GM19035 (cell line): Measurements from ENCODE around the gene RTKN2.
"Not testable (repeated sequence)": the region's sequence is repeated elsewhere in the genome, so short reads cannot be mapped to it uniquely, and the experiment has no call there.

Source experiments
- ATAC-seq: cut with Tn5 transposase; IDR thresholded peaks from one replicate; pipeline ENCODE4 v1.9.1; 2021; ENCODE audit not compliant: unreplicated experiment

RTKN2 gene, protein sequence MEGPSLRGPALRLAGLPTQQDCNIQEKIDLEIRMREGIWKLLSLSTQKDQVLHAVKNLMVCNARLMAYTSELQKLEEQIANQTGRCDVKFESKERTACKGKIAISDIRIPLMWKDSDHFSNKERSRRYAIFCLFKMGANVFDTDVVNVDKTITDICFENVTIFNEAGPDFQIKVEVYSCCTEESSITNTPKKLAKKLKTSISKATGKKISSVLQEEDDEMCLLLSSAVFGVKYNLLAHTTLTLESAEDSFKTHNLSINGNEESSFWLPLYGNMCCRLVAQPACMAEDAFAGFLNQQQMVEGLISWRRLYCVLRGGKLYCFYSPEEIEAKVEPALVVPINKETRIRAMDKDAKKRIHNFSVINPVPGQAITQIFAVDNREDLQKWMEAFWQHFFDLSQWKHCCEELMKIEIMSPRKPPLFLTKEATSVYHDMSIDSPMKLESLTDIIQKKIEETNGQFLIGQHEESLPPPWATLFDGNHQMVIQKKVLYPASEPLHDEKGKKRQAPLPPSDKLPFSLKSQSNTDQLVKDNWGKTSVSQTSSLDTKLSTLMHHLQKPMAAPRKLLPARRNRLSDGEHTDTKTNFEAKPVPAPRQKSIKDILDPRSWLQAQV

GRCh38 chr10:62268399-62269114 lies at the start of gene RTKN2:
TSS of gene RTKN2 (minus strand) at chr10:62268844. CDS start at chr10:62268610, 234 bp downstream.
- peak; percentile 75 for ATAC-seq

DNA sequence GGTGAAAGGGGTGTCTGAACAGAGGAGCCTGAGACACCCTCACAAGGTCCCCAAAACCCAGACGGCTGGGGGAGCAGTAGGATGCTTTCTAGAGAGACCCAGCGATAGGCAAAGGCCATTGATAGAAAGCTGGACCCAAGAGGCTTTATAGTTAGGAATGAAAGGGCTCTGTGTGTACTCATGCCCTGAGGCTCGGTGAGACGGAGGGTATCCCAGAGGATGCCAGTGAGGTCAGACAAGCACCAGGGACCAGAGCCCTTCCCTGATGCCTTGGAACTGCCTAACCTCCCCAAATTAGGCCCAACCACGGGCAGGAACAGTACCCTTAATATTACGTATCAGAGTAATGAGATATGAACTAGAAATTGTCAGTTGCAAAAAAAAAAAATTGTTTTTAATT lies 48.6 kb upstream of the RTKN2 start:
- ATAC-seq = no peak

DNA sequence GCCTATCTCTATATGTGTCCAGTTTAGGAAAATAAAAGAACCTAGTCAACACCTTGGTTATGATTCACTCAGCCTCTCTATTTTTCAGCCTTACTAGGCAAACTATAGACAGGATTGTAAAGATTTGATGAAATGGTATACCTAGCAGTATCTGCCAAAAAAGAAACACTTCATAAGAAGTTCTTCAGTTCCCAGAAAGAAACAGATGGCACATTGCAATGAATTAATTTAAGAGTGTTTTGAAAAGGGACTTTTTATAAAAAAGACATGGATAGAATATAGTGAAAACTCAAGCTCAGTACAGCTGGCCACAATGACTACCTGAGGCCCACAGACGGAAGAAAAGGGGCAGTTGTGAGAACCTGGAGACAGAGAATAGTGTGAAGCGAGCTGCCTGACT lies 40.6 kb upstream of the RTKN2 start:
- ATAC-seq = no peak

DNA sequence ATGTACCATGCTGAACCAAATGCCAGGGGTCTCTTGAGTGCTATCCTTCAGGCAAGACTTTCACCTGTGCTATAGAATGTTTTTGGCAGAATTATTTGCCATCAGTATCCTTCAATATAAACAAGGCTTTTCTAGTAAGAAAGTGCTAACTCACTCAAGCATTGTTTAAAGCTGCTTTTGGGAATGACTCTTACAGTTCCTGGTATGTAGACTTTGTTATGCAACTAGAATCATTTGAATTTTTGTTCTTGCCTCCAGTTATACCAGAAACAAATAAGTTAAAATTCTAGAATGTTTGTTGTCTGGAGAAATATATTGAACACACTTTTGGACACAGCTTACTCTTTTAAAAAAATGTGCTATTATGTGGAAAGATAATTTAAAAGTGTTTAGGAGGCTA lies 39.5 kb upstream of the RTKN2 start:
- ATAC-seq = no peak

DNA sequence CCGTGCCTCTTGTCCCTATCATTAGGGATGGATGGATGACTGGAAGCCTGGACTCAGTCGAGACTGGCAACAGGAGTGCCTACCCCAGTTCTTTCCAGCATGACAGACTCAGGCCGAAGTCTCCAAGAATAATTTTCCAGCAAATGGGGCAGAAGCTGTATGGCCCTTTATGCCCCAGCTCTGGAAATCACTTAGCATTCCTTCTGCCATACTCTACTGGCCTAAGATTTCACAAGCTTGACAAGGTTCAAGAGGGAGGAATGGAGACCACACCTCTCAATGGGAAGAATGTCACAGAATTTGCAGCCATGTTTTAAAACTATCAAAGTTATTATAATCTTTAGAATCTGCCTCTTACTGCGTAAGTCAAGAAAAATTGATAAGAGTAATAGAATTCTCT lies 39.0 kb upstream of the RTKN2 start:
- no peak for ATAC-seq

- no peak for ATAC-seq
Measured at GRCh38 chr10:62306663-62307062, 38.0 kb upstream of the RTKN2 start.

GRCh38 chr10:62305813-62306212 lies 37.2 kb upstream of the RTKN2 start:
- no peak for ATAC-seq

DNA sequence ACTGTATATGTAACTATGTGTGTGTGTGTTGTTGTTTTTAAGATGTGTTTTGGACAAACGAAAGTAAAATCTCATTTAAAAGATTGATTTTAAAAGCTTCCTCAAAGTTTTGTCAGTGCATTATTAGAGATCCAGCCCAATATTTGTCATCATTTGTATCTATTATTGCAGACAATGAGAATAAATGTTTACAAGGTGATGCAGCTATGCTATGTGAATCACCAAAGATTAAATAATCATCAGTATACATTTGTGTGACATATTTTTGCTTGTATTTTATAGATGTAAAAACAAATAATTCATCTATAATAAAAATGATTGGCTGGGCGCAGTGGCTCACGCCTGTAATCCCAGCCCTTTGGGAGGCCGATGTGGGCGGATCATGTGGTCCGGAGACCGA lies 35.3 kb upstream of the RTKN2 start:
- ATAC-seq = no peak

GRCh38 chr10:62302760-62303159 lies 34.1 kb upstream of the RTKN2 start:
- ATAC-seq = no peak

DNA sequence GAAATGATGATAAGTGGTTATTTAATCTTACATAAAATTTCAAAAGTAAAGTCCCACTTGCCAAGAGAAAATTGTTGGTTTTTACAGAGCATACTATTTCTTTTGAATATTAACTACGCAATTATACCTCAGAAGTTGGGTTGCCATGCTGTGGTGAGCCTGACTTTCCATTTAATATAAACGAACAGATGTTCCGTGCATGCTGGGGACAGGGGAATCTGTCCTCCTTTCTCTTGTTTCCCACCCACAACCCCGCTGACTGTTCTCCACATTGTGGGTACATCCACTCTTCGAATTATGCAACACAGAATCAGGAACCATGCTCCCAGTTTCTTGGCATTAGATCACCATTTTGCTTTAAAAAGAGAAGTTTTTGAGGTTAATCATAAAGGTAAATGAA lies 29.2 kb upstream of the RTKN2 start:
- ATAC-seq = no peak

DNA sequence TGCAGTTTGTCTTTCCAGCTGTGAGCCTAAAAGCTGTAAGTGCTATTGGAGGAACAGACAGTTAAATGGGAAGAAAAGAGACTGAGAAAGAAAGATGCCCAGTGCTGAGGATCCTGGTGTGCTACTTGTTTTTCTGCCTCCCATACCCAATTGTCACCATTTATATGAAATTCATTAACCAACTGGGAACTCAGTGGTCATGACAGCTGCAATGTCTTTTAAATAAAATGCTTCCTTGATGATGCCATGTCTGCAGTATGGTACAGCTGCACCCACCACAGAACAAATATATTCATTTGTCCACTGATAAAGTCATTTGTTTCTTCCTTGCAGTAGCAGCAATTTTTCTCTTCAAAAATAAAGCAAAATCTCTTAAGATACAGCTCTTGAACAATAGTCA lies 15.6 kb upstream of the RTKN2 start:
- no peak for ATAC-seq

DNA sequence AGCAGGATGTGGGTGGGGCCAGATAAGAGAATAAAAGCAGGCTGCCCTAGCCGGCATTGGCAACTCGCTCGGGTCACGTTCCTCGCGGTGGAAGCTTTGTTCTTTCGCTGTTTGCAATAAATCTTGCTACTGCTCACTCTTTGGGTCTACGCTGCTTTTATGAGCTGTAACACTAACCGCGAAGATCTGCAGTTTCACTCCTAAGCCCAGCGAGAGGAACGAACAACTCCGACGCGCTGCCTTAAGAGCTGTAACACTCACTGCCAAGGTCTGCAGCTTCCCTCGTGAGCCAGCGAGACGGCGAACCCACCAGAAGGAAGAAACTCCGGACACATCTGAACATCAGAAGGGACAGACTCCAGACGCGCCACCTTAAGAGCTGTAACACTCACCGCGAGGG lies 12.7 kb upstream of the RTKN2 start:
- ATAC-seq = not testable (repeated sequence)

DNA sequence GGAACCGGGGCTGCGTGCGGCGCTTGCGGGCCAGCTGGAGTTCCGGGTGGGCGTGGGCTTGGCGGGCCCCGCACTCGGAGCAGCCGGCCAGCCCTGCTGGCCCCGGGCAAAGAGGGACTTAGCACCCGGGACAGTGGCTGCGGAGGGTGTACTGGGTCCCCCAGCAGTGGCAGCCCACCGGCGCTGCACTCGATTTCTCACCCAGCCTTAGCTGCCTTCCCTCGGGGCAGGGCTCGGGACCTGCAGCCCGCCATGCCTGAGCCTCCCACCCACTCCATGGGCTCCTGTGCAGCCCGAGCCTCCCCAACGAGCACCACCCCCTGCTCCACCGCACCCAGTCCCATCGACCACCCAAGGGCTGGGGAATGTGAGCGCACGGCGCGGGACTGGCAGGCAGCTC lies 11.7 kb upstream of the RTKN2 start:
- ATAC-seq = not testable (repeated sequence)

DNA sequence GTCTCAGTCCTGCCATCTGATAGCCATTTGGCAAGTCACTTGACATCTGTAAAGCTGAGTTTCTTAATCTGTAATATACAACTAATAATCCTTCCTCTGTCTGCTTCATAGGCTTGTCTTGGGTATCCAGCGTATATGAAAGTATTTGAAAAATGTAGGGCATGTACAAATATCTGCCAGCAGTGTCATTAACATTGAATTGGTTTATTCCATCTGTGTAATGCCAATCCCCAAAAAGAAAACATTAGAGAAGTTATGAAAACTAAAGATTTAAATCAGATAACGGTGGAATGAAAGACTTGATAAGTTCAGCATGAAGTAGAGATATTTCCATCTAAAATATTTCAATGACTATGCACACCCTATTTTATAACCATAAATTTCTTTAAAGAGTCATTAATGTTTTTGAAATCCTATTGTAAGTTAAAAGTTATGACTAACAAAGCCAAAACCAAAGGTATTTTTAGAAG lies 9.8 kb upstream of the RTKN2 start:
- ATAC-seq = no peak

DNA sequence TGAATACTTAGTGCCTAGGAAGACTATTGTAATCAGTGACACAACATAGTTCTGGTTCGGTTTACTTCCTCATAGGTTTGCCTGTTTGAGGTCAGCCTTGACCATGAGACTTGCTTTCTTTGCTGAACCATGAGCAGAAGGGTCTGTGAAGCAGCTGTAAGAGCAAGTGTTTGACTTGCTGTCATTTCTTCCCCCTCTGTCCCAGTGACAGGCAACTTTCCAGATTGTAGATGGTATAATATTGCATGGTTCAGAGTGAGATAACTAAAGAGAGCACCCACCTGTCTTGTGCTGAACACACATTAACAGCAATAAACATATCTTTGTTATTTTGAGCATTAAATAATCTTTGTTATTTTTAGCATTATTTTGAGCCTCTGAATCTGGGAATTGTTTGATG lies 9.3 kb upstream of the RTKN2 start:
- ATAC-seq = no peak

DNA sequence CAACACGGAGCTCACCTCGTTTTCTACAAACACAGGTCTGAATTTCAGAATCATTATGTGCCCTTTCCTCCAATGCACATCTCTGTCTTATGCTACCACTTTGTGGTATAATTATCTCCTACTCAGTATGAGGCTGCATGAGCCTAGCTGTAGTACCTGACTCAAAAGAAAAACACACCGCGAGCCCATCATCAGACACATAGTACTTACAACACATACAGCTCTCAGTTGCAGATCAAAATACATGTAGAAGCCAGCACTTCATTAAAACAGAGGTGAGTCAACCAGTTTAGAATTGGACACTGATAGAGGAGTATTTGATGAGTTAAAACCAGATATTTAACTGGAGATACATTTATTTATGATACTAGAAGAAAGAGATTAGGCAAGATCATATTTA lies 1.4 kb upstream of the RTKN2 start:
- ATAC-seq = no peak

DNA sequence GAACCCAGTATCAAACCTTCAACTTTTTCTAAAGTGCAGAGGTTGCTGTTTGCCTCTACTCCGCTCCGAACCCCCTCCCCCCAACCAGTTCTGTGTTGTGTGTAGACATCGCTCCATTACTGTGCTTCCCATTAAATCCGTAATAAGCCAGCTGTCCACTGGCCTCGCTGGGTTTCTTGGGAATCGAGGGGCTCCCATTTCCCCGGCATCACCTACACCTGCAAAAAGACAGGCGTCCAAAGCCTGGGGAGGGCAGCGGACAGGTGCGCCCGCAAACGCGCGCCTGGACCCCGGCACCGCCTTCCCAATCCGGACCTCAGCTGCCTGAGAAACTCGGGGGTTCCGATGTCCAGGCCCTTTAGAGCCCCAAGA lies 631 bp downstream of the RTKN2 start:
- ATAC-seq = no peak

- ATAC-seq = no peak
Measured at GRCh38 chr10:62266611-62267010, 2.0 kb downstream of the RTKN2 start.

- no peak for ATAC-seq
Measured at GRCh38 chr10:62266147-62266546, 2.5 kb downstream of the RTKN2 start.

DNA sequence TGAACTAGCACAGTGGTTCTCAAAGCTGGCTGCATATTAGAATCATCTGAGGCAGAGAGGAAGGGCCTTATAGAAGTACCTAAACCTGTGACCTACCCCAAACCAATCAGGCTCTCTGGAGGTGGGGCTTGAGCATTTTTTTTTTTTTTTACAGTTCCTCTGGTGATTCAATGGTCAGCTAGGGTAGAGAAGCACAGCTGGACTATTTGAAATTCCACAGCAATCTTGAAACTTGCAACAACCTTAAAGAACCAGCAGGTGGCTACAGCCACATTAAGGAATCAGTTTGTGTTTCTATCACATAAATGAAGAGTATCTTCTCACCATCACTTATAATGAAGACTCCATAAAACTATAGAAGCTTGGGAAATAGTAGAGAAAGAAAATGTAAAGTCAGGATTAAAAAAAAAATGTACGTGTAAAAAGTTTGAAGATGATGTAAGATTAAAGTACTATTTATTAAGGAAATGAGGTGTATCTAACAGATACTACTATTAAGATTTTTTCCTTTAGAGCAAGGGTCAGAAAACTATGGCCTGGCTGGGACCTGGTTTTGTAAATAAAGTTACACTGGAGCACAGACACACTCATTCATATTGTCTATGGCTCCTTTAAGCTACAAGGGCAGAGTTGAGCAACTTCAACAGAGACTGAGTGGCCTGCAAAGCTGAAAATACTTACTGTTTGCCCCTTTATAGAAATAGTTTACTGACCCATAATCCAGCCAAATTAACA lies 3.8 kb downstream of the RTKN2 start:
- no peak for ATAC-seq

GRCh38 chr10:62264126-62264525 lies 4.5 kb downstream of the RTKN2 start:
- ATAC-seq = no peak
